ENCODE measurements around the gene KDM2A.

KDM2A gene

GRCh38 chr11:67261640-67261945 is 142.5 kb downstream of the KDM2A start:
- no peak for DNase-seq (ENCODE audit: low spot score)

GRCh38 chr11:67261946-67262681 is 143.1 kb downstream of the KDM2A start:
- no peak for DNase-seq (ENCODE audit: low spot score)

GRCh38 chr11:67262731-67263675 is 143.9 kb downstream of the KDM2A start:
- DNase-seq (ENCODE audit: low spot score), result peak; percentile 73

GRCh38 chr11:67264260-67264659 is 145.2 kb downstream of the KDM2A start:
- no peak for DNase-seq (ENCODE audit: low spot score)

- DNase-seq (ENCODE audit: low spot score), result no peak
These were observed 146.0 kb downstream of the KDM2A start for GRCh38 chr11:67264877-67265632.

- peak; percentile 81 for DNase-seq (ENCODE audit: low spot score)
These were observed 146.8 kb downstream of the KDM2A start for GRCh38 chr11:67265633-67266448.

DNA sequence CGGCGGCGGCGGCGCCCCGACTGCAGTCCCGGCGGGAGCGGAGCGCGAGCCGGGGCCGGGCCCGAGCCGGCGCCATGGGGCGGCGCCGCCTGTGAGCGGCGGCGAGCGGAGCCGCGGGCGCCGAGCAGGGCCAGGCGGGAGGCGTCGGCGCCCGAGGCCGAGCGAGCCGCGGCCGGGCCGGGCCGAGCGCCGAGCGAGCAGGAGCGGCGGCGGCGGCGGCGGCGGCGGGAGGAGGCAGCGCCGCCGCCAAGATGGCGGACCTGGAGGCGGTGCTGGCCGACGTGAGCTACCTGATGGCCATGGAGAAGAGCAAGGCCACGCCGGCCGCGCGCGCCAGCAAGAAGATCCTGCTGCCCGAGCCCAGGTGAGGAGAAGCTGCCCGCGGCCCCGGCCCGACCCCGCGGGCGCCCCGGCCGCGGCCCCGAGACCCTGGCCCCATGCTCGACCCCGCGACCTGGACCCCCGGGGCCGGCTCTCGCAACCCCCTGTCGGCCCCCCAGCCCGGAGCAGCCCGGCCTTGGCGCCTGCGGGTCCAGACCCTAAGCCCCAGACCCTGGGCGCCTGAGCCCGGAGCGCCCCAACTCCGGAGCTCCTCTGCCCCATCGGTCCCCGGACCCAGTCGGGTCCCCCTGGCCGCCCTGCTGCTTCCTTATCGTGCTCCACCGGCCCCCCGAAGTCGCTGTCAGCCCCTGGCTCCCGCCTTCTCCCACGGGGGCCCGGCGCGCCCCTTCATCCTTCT is 147.6 kb downstream of the KDM2A start, which contains the start of gene GRK2:
GRK2 (plus strand) TSS at position 25 of the 739 bp plus-strand sequence; CDS start at position 252, 227 bp downstream.
- peak; percentile 33 for DNase-seq (ENCODE audit: low spot score)

DNA sequence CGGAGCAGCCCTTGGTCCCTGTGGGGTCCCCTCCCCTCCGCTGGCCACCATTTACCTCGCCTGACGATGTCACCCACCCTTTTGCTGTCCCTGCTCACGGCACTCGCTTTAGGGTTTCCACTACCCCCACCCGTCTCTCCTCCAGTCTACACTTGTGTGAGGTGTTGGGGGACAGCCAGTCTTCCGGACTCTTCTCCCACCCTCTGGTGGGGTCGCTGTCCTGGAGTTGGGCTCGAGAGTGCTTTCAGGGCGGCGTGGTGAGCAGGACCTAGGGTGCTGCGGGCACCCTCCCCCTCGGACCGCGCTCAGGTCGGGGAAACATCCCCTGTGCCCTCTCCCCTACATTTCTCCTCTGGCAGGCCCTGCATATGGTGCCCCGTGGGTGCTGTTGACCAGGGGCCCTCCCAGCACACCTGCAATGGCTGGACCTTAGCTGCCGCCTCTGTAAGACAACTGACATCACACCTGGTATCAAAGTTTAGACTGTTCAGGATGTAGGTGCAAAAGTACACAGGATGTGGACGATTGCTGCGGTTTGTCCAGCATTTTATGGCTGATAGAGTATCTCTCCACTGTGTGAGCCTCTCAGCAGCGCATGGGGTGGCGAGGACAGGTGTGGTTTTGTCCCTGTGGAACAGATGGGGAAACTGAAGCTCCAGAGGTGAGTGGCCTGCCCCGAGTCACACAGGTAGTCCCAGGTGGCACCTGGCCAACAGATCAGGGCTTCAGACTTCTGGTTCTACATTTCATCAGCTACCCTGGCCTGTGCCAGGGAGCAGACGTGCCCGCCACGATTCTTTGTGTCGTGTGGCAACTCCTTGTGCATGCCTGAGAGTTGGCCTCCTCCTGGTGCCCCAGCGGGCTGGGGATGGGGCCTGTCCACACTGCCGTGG is 148.4 kb downstream of the KDM2A start:
- peak; percentile 30 for DNase-seq (ENCODE audit: low spot score)

GRCh38 chr11:67268081-67268961 is 149.3 kb downstream of the KDM2A start:
- DNase-seq (ENCODE audit: low spot score), result peak; percentile 68

GRCh38 chr11:67268962-67269268 is 149.9 kb downstream of the KDM2A start:
- DNase-seq (ENCODE audit: low spot score), result no peak

- no peak for DNase-seq (ENCODE audit: low spot score)
These were observed 150.6 kb downstream of the KDM2A start for GRCh38 chr11:67269401-67270255.

- DNase-seq (ENCODE audit: low spot score), result no peak
These were observed 151.5 kb downstream of the KDM2A start for GRCh38 chr11:67270256-67271204.

DNA sequence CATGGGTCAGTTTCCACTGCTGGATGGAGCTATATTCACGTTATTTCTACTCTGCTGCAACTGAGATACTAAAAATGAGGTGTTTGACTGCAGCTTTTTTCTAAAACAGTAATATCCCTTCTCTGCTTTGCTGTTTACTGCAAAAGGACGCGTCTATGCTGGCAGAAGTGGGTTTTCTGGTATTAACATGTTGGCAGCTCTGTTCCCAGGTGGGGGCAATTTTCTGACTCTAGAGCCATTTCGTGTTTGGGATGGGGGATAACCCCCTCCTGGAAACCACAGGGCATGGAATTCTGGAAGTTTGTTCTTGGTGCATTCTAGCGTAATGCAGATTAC is 152.1 kb downstream of the KDM2A start:
- DNase-seq (ENCODE audit: low spot score), result no peak

GRCh38 chr11:67271541-67272284 is 152.7 kb downstream of the KDM2A start:
- DNase-seq (ENCODE audit: low spot score), result peak; percentile 76

DNA sequence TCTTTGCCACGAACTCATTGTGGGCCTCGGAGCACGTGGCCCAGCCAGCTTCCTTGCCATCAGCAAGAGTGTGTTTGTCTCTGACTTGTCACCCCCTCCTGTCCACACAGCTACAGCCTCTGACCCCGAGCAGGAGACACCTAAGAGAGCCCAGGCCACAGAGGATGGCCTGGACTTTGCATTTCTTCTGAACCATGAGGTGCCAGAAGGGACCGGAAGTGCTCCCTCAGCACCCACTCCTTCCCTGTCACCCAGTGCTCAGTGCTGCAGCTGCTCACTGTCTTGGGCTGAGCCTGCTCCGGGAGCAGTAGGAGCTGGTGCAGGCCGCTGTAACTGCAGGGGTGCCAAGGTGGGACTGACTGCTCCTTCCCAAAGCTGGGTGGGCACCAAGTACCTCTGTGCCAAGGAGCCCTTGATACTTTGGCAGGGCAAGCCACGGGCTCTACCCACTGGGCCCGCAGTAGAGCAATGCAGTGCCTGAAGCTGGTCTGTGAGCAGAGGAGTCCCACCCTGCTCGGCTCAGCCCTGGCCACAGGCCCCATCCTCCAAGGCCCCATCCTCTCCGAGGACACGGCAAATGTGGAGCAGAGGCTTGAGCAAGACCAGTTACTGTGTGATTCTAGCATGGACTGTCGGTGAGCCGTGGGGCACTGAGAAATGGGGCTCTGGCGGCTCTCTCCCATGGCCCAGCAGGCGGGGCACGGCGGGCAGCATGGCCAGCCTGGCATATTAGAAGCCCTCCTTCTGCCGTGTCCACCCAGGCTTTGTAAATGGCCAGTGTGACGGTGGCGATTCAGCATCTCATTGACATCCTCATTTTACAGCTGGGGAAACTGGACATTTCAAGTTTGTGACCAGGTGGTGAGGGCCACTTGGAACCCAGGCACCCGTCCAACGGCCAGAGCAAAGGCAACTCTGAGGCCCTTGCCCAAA is 153.5 kb downstream of the KDM2A start:
- DNase-seq (ENCODE audit: low spot score), result no peak
